K562 (cell line): ENCODE results near the gene FRMD7. TPM values are rescaled to one million over a fixed set of nuclear protein-coding genes. Genes with fewer than 3 reads are reported as not detected.

Experiments
- ADNP ChIP-seq: fragments of 200-800 bp; sonication (Bioruptor generic); IDR thresholded peaks from 2 replicates; pipeline ENCODE4 v1.6.1; 2016; ENCODE audit warnings: missing genetic modification characterization, missing compliant biosample characterization
- ARID2 ChIP-seq: fragments of 450-650 bp; IDR thresholded peaks from 2 replicates; pipeline ENCODE4 v1.6.1; 2017; ENCODE audit warnings: antibody characterized with exemption, mild to moderate bottlenecking
- BCL6 ChIP-seq: fragments of 250-450 bp; sonication (Bioruptor Pico); IDR thresholded peaks from 2 replicates; pipeline ENCODE4 v1.4.0; 2020
- BRD4 ChIP-seq: fragments of 200-600 bp; sonication (generic); IDR thresholded peaks from 2 replicates; pipeline ENCODE4 v1.6.1; 2017; ENCODE audit warnings: inconsistent platforms
- CBFA2T2 ChIP-seq: fragments of 450-650 bp; conservative IDR thresholded peaks from 2 replicates; pipeline ENCODE4 v1.6.1; 2017; ENCODE audit warnings: mild to moderate bottlenecking
- ELK1 ChIP-seq: sonication (generic); formaldehyde crosslinking; IDR thresholded peaks from 2 replicates; pipeline ENCODE4 v1.8.1; 2022; ENCODE audit warnings: missing genetic modification reagents
- HSF4 ChIP-seq: fragments of 250-450 bp; sonication (Bioruptor Pico); IDR thresholded peaks from 2 replicates; pipeline ENCODE4 v2.1.2; 2022; ENCODE audit warnings: mild to moderate bottlenecking, moderate library complexity, borderline replicate concordance
- ILF3 ChIP-seq: fragments of 450-650 bp; IDR thresholded peaks from 2 replicates; pipeline ENCODE4 v1.6.1; 2018; ENCODE audit warnings: antibody characterized with exemption, mild to moderate bottlenecking, moderate library complexity, borderline replicate concordance
- JUNB ChIP-seq: fragments of 450-650 bp; formaldehyde crosslinking; conservative IDR thresholded peaks from 2 replicates; pipeline ENCODE4 v1.4.0; 2020; ENCODE audit warnings: mild to moderate bottlenecking
- KAT2B ChIP-seq: IDR thresholded peaks from one replicate; pipeline ENCODE4 v1.6.1; 2012; ENCODE audit warnings: low read depth, mild to moderate bottlenecking, control low read depth, inconsistent platforms, low read length, moderate library complexity
- RHOXF2B ChIP-seq: fragments of 250-450 bp; sonication (Bioruptor Pico); conservative IDR thresholded peaks from 2 replicates; pipeline ENCODE4 v1.5.1; 2021
- STAT6 ChIP-seq: sonication (generic); formaldehyde crosslinking; IDR thresholded peaks from 2 replicates; pipeline ENCODE4 v1.8.1; 2023; ENCODE audit warnings: mild to moderate bottlenecking, missing genetic modification reagents
- TEAD2 ChIP-seq: fragments of 450-650 bp; IDR thresholded peaks from 2 replicates; pipeline ENCODE4 v1.6.1; 2016; ENCODE audit warnings: missing genetic modification characterization, control low read depth, missing compliant biosample characterization
- ZBTB1 ChIP-seq: sonication (generic); formaldehyde crosslinking; IDR thresholded peaks from 2 replicates; pipeline ENCODE4 v1.8.1; 2023; ENCODE audit warnings: missing genetic modification reagents, low read depth, mild to moderate bottlenecking, borderline replicate concordance
- ZBTB26 ChIP-seq: fragments of 450-650 bp; formaldehyde crosslinking; IDR thresholded peaks from 2 replicates; pipeline ENCODE4 v1.4.0; 2022; ENCODE audit warnings: missing genetic modification characterization
- ZBTB8A ChIP-seq: fragments of 450-650 bp; IDR thresholded peaks from 2 replicates; pipeline ENCODE4 v1.6.1; 2018; ENCODE audit warnings: mild to moderate bottlenecking, moderate library complexity; ENCODE audit not compliant: partially characterized antibody
- ZNF124 ChIP-seq: sonication (generic); formaldehyde crosslinking; IDR thresholded peaks from 2 replicates; pipeline ENCODE4 v1.8.1; 2022; ENCODE audit warnings: missing genetic modification reagents
- ZNF398 ChIP-seq: fragments of 250-450 bp; sonication (Bioruptor Pico); IDR thresholded peaks from 2 replicates; pipeline ENCODE4 v1.8.0; 2021; ENCODE audit warnings: moderate library complexity, mild to moderate bottlenecking, inconsistent platforms
- ZNF431 ChIP-seq: sonication (generic); formaldehyde crosslinking; IDR thresholded peaks from 2 replicates; pipeline ENCODE4 v1.8.0; 2022; ENCODE audit warnings: mild to moderate bottlenecking, missing genetic modification reagents
- ZNF740 ChIP-seq, 3 experiments: fragments of 200-800 bp in 1 of 3; sonication (Bioruptor generic) in 1 of 3; sonication (generic) in 1 of 3; formaldehyde crosslinking in 1 of 3; IDR thresholded peaks; 2 replicates each; pipeline versions ENCODE4 v1.6.1 to v1.8.0; 2016 to 2022; ENCODE audit warnings: mild to moderate bottlenecking in 2 of 3, missing compliant biosample characterization in 2 of 3, missing genetic modification characterization in 2 of 3, missing genetic modification reagents in 1 of 3
- ZNF766 ChIP-seq: fragments of 200-800 bp; sonication (Bioruptor generic); conservative IDR thresholded peaks from 2 replicates; pipeline ENCODE4 v1.6.1; 2016; ENCODE audit warnings: missing genetic modification characterization, missing compliant biosample characterization
- ZNF830 ChIP-seq: fragments of 250-450 bp; sonication (Bioruptor Pico); IDR thresholded peaks from 2 replicates; pipeline ENCODE4 v1.5.0; 2021; ENCODE audit warnings: mild to moderate bottlenecking
- ZSCAN32 ChIP-seq: fragments of 450-650 bp; formaldehyde crosslinking; IDR thresholded peaks from 2 replicates; pipeline ENCODE4 v1.4.0; 2020; ENCODE audit warnings: mild to moderate bottlenecking, moderate library complexity
- polyA plus RNA-seq, 8 experiments: library from polyadenylated mRNA; depleted of rRNA in 4 of 8; stranded (reverse) in 5 of 8; unstranded in 3 of 8; fragments of >200 nt; fragmentation: Nextera tagmentation in 2 of 8; fragmentation: Illumina TruSeq in 1 of 8; extraction: Ambion mirVana in 2 of 8; extraction: Trizol in 1 of 8; gene quantifications; 2 replicates each; pipeline versions ENCODE4 v1.2.1 to v1.2.3, GENCODE V29; 2011 to 2014; ENCODE audit warnings: inconsistent platforms in 1 of 8, missing spikeins in 1 of 8
- total RNA-seq, 7 experiments: library from RNA; depleted of rRNA in 6 of 7; stranded (reverse); fragments of >200 nt in 6 of 7; fragmentation: Illumina TruSeq in 2 of 7; extraction: Trizol in 2 of 7; gene quantifications; 2 replicates each; pipeline versions ENCODE4 v1.2.1 to v1.2.3, GENCODE V29; 2011 to 2021; ENCODE audit warnings: low replicate concordance in 1 of 7

Gene FRMD7
- total and polyA plus RNA-seq, 9 of the 15 experiments (the other 6 are each of a cell fraction or from before 2014, with no cell fraction given) = 0.06 to 0.09 TPM; not detected in 7

- TF ChIP-seq CBFA2T2 (0 out of 2 replicates have a peak, but pooled peaks have one; percentile 41), ZNF766 (peak; percentile 47; the same call in 1 of the 2 replicates), JUNB (CRISPR knock-in tag) (no peak), RHOXF2B (CRISPR knock-in tag) (no peak), TEAD2 (tag) (no peak), ZSCAN32 (CRISPR knock-in tag) (no peak), BCL6 (CRISPR knock-in tag) (no peak), ZNF124 (CRISPR knock-in tag) (no peak), KAT2B (no peak), HSF4 (CRISPR knock-in tag) (no peak), ZBTB26 (no peak), ILF3 (no peak), ZNF398 (CRISPR knock-in tag) (no peak), ZBTB1 (CRISPR knock-in tag) (no peak), STAT6 (CRISPR knock-in tag) (no peak), ZNF740 (CRISPR knock-in tag; IDR thresholded peaks at IDR 0.05) (no peak), ZNF740 (tag; IDR thresholded peaks at IDR 0.05) (no peak), ELK1 (CRISPR knock-in tag) (no peak), ARID2 (no peak), ZNF830 (CRISPR knock-in tag) (no peak), ADNP (tag) (no peak), ZNF431 (CRISPR knock-in tag) (no peak), ZBTB8A (no peak), BRD4 (no peak)
Observed at GRCh38 chrX:132046533-132046932, 81.3 kb downstream of the FRMD7 start (continued).
